HCT116 (cell line): Measurements from ENCODE around the gene ZP3. TPM values are rescaled to one million over a fixed set of nuclear protein-coding genes. Genes with fewer than 3 reads are reported as not detected.
A peak's percentile ranks its signal among the peaks of the same experiment; 100 is the strongest.
"Not testable (repeated sequence)": the region's sequence is repeated elsewhere in the genome, so short reads cannot be mapped to it uniquely, and the experiment has no call there.

Source experiments
- ATAC-seq: fragments of 200-7000 bp; cut with Tn5 transposase; 2 replicates; pipeline ENCODE4 v1.9.1; 2020; ENCODE audit warnings: mild to moderate bottlenecking, moderate library complexity
- BruUV-seq: library from RNA; stranded (reverse); fragments of 400-500 nt; replicated peaks from 2 replicates; lab custom pipeline; 2021; lab: Mats Ljungman, UMichigan
- CTCF ChIA-PET: fragments of 300-600 bp; sonication (Branson Sonifier 250); formaldehyde crosslinking; loops from one replicate; lab custom pipeline; 2021; ENCODE audit warnings: antibody characterized with exemption; lab: Charles Lee
- POLR2A ChIA-PET: fragments of 300-600, 350-600 bp; sonication (Branson Sonifier 250); formaldehyde crosslinking; loops from one replicate; lab custom pipeline; 2021; ENCODE audit warnings: antibody characterized with exemption; lab: Charles Lee
- RAD21 ChIA-PET, 2 experiments: fragments of 300-600 bp; sonication (Branson Sonifier 250); formaldehyde crosslinking; loops; one replicate each; lab custom pipeline; 2023; ENCODE audit warnings: low total read pairs in 2 of 2; ENCODE audit not compliant: uncharacterized antibody in 2 of 2, unreplicated experiment in 2 of 2, low non-redundant PET in 1 of 2; lab: Charles Lee
- DNase-seq: peaks from one replicate; pipeline ENCODE4 v3.0.0-alpha.2; 2010; ENCODE audit warnings: low read depth, low spot score
- H2AFZ ChIP-seq: fragments of 200-600 bp; shearing (Covaris generic), sonication (generic); 2 replicates; pipeline ENCODE4 v1.6.1; 2017; ENCODE audit warnings: low read depth, mixed run types, mixed read lengths, antibody characterized with exemption, low read length; ENCODE audit not compliant: poor library complexity, severe bottlenecking
- H3K27ac ChIP-seq: 2 replicates; pipeline ENCODE4 v1.5.1; 2012; ENCODE audit warnings: low read depth, low read length
- H3K27me3 ChIP-seq: fragments of 200-600 bp; sonication (generic); 2 replicates; pipeline ENCODE4 v1.6.1; 2016; ENCODE audit warnings: mixed run types, low read length, mixed read lengths; ENCODE audit not compliant: insufficient read depth
- H3K36me3 ChIP-seq, 2 experiments: fragments of 200-500 bp in 1 of 2; fragments of 200-600 bp in 1 of 2; sonication (Bioruptor generic) in 1 of 2; sonication (generic) in 1 of 2; 2 replicates each; pipeline versions ENCODE4 v1.5.1 to v1.6.1; 2014 to 2016; ENCODE audit warnings: low read length in 2 of 2, inconsistent platforms in 1 of 2, mixed read lengths in 1 of 2, mixed run types in 1 of 2; ENCODE audit not compliant: insufficient read depth in 2 of 2, control insufficient read depth in 1 of 2
- H3K4me1 ChIP-seq, 2 experiments: fragments of 200-600 bp in 1 of 2; sonication (generic) in 1 of 2; 2 replicates each; pipeline versions ENCODE4 v1.5.1 to v1.6.1; 2012 to 2017; ENCODE audit warnings: low read length in 2 of 2, inconsistent platforms in 1 of 2, mild to moderate bottlenecking in 1 of 2, mixed read lengths in 1 of 2, mixed run types in 1 of 2, moderate library complexity in 1 of 2; ENCODE audit not compliant: insufficient read depth in 2 of 2, control insufficient read depth in 1 of 2
- H3K4me2 ChIP-seq: fragments of 200-600 bp; sonication (generic); 2 replicates; pipeline ENCODE4 v1.6.1; 2017; ENCODE audit warnings: mixed run types, low read length, mixed read lengths
- H3K4me3 ChIP-seq, 2 experiments: fragments of 200-600 bp in 1 of 2; sonication (generic) in 1 of 2; replicated peaks in 1 of 2; 2 replicates each; pipeline ENCODE4 v1.5.1; 2011 to 2016; ENCODE audit warnings: low read length in 2 of 2, control low read depth in 1 of 2, low read depth in 1 of 2, mild to moderate bottlenecking in 1 of 2, mixed read lengths in 1 of 2, mixed run types in 1 of 2
- H3K79me2 ChIP-seq: fragments of 200-600 bp; sonication (generic); 2 replicates; pipeline ENCODE4 v1.6.1; 2017; ENCODE audit warnings: mild to moderate bottlenecking, mixed run types, low read length, moderate library complexity, mixed read lengths; ENCODE audit not compliant: insufficient read depth
- H3K9ac ChIP-seq: fragments of 200-600 bp; sonication (generic); 2 replicates; pipeline ENCODE4 v1.6.1; 2016; ENCODE audit warnings: low read length, mixed read lengths
- H3K9me2 ChIP-seq: fragments of 200-600 bp; sonication (generic), shearing (Covaris generic); 2 replicates; pipeline ENCODE4 v1.6.1; 2017; ENCODE audit warnings: mixed run types, mild to moderate bottlenecking, moderate library complexity; ENCODE audit not compliant: insufficient read depth
- H3K9me3 ChIP-seq, 2 experiments: fragments of 200-500 bp in 1 of 2; fragments of 200-600 bp in 1 of 2; sonication (Bioruptor generic) in 1 of 2; sonication (generic) in 1 of 2; 2 replicates each; pipeline ENCODE4 v1.6.1; 2014 to 2017; ENCODE audit warnings: low read length in 2 of 2, mixed read lengths in 2 of 2, inconsistent platforms in 1 of 2, low read depth in 1 of 2, mild to moderate bottlenecking in 1 of 2, mixed run types in 1 of 2, moderate library complexity in 1 of 2; ENCODE audit not compliant: control insufficient read depth in 1 of 2, insufficient read depth in 1 of 2
- H4K20me1 ChIP-seq: fragments of 200-600 bp; sonication (generic), shearing (Covaris generic); 2 replicates; pipeline ENCODE4 v1.6.1; 2017; ENCODE audit warnings: mixed run types, mild to moderate bottlenecking, moderate library complexity; ENCODE audit not compliant: insufficient read depth
- SP1 ChIP-seq: IDR thresholded peaks from 2 replicates; pipeline ENCODE4 v1.6.1; 2012; ENCODE audit warnings: low read depth
- intact Hi-C: fragments of 100-400 bp; cut with micrococcal nuclease; formaldehyde crosslinking; loops from 2 replicates; pipeline ENCODE4 v1.10.0; 2022
- total RNA-seq: library from RNA; stranded (reverse); gene quantifications from one replicate; pipeline ENCODE4 v1.2.1, GENCODE V29; 2021; ENCODE audit not compliant: unreplicated experiment

The ZP3 gene
- total RNA-seq, 1 experiment from 2014 or later = 23.4 TPM

DNA sequence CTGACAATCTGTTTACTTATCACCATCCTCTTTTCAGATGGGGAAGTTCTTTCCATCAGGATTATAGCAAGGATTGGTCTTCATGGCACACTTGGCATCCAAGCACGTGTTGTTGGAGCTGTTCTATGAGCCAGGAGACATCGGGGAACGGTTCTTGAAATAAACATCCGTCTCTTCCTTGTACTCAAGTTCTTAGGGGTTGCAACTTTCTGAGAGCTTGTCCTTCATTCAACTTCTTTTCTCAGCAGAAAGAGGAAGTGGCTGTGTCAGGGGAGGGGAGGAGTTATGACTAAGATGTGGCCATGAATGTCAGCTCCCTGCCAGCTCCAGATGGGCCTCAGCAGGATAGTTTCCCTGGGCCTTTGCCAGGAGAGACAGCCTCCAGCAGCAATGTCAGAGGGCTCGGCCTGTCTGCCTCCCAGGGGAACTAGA is 20.8 kb downstream of the ZP3 start:
- H4K20me1 ChIP-seq, H3K36me3 ChIP-seq, intact Hi-C loops, H3K9me2 ChIP-seq, H3K4me3 ChIP-seq, CTCF ChIA-PET, H3K27me3 ChIP-seq, H3K9me3 ChIP-seq, RAD21 ChIA-PET, H2AFZ ChIP-seq, POLR2A ChIA-PET, DNase-seq, H3K79me2 ChIP-seq: not testable (repeated sequence)
- Histone ChIP-seq H3K9ac (peak overlapping the region; percentile 52), H3K4me1 (peaks cover 6 to 18% of the 10 kb centered on the region in 2 experiments), H3K4me2 (peak overlapping the region; percentile 64), H3K27ac (peak overlapping the region; percentile 45)
- peak; percentile 73 for ATAC-seq
- BruUV-seq = TSS peak; percentile 90
- TF ChIP-seq SP1 = peak; percentile 15; the same call in 1 of the 2 replicates

DNA sequence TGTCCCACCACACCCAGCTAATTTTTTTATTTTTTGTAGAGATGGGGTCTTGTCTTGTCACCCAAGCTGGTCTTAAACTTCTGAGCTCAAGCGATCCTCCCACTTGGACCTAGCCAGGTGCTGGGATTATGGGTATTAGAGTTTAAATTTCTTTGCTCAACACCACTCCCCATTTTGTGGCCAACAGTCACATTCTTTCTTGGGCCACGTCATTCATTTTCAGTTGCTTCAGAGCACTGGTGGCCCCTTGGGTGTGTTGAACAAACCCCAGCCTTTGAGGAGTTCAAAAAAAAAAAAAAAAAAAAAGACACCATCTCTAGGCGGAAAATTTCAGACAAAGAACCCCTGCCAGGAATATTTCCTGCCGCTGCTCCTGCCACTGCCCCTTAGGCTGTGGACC is 32.3 kb downstream of the ZP3 start:
- H3K9ac ChIP-seq, H3K79me2 ChIP-seq, H3K9me2 ChIP-seq, RAD21 ChIA-PET, H3K4me1 ChIP-seq, CTCF ChIA-PET, H3K4me3 ChIP-seq, H3K9me3 ChIP-seq, DNase-seq, intact Hi-C loops, H3K27ac ChIP-seq, POLR2A ChIA-PET, H3K27me3 ChIP-seq, H3K36me3 ChIP-seq, H3K4me2 ChIP-seq, BruUV-seq, H2AFZ ChIP-seq, H4K20me1 ChIP-seq: not testable (repeated sequence)
- ATAC-seq = peak; percentile 62

DNA sequence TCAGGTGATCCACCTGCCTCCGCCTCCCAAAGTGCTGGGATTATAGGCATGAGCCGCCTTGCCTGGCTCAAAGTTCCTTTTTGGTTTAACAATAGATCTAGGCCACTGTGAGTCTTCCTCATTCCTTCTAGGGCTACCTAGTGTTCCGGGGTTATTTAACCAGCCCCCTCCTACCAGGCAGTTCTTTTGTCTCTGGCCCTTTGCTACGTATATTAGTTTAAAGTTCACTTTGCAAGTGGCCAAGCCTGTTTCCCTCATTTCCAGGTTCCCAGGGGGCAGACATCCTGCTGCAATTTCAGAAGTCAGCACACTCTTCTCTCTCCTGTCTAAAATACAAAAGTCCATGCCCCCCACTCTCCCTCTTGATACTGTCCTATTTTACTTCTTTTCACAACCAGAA is 33.8 kb downstream of the ZP3 start:
- ATAC-seq, RAD21 ChIA-PET: not testable (repeated sequence)

DNA sequence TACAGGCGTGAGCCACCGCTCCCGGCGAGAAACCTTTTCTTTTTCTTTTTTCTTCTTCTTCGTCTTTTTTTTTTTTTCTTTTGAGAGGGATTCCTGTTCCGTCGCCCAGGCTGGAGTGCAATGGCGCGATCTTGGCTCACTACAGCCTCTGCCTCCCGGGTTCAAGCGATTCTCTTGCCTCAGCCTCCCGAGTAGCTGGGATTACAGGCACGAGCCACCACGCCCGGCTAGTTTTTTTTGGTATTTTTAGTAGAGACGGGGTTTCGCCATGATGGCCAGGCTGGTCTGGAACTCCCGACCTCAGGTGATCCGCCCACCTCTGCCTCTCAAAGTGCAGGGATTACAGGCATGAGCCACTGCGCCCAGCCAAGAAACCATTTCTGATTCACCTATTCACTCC is 36.0 kb downstream of the ZP3 start:
- ATAC-seq, RAD21 ChIA-PET, H2AFZ ChIP-seq, DNase-seq, H3K9me2 ChIP-seq, BruUV-seq, H4K20me1 ChIP-seq, H3K36me3 ChIP-seq, H3K4me3 ChIP-seq, H3K27me3 ChIP-seq, CTCF ChIA-PET, H3K9ac ChIP-seq, H3K4me2 ChIP-seq, H3K79me2 ChIP-seq, intact Hi-C loops, POLR2A ChIA-PET, H3K9me3 ChIP-seq, H3K27ac ChIP-seq, H3K4me1 ChIP-seq: not testable (repeated sequence)

More for the DNA sequence above, 33.8 kb downstream of the ZP3 start:
- H4K20me1 ChIP-seq, DNase-seq, H3K9me3 ChIP-seq, H2AFZ ChIP-seq, CTCF ChIA-PET, H3K4me3 ChIP-seq, intact Hi-C loops, H3K9ac ChIP-seq, H3K79me2 ChIP-seq, H3K9me2 ChIP-seq, H3K27ac ChIP-seq, H3K4me2 ChIP-seq, H3K4me1 ChIP-seq, H3K27me3 ChIP-seq, H3K36me3 ChIP-seq, POLR2A ChIA-PET, BruUV-seq: not testable (repeated sequence)
